Stimulated activated CD8-positive, alpha-beta memory T cell treated with anti-CD3 and anti-CD28 coated beads, Interleukin-15, amount 100 ng/mL, for 1 hour (primary cell): Measurements from ENCODE around the gene FRG2.
"Not testable (repeated sequence)": the region's sequence is repeated elsewhere in the genome, so short reads cannot be mapped to it uniquely, and the experiment has no call there.

ENCODE experiments used
- DNase-seq: peaks from one replicate; pipeline ENCODE4 v3.0.0-alpha.2; 2020; ENCODE audit warnings: low read depth

Gene FRG2

DNA sequence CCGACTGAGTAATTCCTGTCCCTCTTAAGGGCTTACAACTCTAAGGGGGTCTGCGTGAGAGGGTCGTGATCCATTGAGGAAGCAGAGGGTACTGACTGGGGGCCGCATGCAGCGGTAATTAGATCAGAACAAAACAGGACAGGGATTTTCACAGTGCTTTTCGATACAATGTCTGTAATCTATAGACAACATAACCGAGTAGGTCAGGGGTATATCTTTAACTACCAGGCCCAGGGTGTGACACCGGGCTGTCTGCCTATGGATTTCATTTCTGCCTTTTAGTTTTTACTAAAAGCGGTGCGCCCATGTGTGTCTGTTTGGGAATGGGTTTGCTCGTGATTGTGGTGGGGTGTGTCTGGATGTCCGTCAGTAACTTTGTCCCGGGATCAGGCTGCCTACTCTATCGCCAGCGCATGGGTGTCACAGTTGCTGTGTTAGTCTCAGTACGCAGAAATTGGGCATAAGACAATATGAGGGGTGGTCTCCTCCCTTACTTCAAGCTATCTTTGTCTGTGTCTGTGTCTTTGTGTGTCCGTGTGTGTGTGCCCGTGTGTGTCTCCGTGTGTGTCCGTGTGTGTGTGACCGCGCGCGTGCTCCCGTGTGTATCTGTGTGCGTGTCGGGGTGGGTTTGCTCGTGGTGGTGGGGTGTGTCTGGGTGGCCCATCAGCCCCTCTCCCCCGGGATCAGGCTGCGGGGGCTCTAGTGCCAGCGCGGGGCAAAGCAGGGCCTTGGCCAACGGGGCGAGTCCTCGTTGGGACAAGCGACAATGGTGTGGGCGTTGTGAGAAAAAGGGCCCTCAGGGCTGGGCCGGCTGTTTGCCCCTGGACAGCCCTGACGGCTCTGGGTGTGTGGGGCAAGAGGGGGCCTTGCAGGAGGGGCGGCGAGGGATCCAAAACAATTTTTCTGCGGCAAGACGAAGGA is 10.4 kb downstream of the FRG2 start:
- no peak for DNase-seq

DNA sequence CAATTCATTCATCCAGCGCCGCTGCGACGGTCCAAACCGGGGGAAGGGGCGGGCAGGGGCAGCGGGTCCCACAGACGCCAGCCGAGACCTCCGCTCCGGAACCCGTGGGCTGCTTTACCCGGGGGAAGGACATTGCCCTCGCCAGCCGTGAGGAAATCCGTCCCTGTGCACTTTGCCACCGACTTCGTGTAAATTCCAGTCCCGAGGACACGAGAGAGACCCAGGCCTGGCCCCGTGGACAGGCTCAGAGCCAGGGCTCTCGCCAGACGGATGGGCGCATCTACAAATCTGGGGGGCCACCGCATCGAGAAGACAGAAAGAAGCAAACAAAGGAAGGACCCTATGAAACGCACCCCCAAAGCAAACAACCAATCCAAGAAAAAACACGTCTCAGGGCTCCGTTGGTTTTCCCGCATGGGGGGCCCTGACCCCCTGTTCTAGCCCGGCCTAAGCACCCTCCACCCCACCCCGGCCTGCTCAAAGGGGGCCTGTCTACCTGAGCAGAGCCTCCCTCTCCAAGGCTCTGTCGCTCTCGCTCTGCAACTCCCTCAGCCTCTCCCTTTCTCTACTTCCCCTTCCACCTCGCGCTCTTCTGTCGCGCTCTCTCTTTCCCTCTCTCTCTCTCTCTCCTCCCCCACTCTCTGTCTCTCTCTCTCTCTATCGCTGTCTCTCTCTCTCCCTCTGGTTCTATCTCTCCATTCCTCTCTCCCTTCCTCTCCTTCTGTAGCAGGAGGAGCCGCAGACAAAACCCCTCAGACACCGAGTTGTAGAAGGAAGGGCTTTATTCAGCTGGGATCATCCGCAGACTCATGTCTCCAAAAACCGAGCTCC is 11.3 kb downstream of the FRG2 start:
- no peak for DNase-seq

DNA sequence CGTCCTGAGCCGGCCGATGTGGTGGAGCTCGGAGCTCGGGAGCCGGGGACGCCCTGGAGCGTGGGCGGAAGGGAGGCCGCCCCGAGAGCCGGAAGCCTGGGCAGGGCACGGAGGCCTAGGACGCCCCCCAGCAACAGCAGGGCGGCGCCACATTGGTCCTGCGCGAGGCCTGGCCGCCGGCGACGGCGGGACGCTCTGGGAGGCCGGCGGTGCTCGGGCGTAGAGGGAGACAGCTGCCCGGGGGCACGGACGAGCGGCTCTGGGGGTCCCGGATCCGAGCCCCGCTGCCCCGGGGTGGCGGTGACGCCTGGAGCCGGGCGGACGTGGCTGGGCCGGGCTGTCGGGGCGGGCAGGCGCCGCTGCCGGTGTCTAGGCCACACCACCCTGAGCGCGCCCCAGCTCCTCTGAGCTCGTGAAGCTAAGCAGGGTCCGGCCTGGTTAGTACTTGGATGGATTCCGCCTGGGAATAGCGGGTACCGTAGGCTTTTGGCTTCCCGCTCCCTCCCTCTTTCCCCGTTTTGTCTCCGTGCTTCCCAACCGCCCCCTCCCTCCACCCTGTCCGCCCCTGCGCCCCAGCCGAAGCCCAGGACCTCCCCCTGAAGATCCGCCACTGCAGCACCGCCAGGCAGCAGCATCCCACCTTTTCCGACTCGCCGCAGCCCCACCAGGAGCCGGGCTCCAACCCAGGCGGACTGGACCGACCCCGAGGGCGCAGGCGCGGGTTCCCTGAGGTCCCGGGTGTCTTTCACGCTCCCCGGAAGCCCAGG is 12.1 kb downstream of the FRG2 start:
- no peak for DNase-seq

DNA sequence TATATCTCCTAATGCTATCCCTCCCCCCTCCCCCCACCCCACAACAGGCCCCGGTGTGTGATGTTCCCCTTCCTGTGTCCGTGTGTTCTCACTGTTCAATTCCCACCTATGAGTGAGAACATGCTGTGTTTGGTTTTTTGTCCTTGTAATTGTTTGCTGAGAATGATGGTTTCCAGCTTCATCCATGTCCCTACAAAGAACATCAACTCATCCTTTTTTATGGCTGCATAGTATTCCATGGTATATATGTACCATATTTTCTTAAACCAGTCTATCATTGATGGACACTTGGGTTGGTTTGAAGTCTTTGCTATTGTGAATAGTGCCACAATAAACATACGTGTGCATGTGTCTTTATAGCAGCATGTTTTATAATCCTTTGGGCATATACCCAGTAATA is 37.1 kb downstream of the FRG2 start:
- DNase-seq, result not testable (repeated sequence)

DNA sequence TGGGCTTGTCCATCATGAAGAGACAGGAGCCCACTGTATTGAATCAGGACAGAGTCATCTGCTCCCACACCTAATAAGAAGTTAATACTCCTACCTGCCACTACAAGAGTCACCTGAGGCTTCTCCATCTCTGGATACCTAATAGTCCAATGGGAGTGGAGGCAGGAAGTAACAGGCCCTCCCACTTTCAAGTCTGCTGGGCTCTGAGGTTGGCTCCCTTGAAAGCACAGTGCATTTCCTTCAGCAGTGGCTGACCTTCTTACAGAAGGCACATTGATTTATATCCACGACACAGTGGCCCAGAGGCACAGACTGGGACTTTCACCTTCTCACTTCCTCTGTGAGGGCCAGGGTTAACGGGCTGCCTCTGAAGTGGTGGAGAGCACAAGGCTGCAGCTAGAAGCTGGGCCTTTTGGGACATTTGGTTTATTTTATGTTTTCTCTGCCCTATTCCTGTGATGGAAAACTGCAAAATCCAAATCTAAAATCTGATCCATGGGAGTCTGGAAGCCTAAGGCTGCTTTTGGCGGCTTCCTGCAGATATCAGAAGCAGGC is 38.1 kb downstream of the FRG2 start:
- DNase-seq, result no peak

DNA sequence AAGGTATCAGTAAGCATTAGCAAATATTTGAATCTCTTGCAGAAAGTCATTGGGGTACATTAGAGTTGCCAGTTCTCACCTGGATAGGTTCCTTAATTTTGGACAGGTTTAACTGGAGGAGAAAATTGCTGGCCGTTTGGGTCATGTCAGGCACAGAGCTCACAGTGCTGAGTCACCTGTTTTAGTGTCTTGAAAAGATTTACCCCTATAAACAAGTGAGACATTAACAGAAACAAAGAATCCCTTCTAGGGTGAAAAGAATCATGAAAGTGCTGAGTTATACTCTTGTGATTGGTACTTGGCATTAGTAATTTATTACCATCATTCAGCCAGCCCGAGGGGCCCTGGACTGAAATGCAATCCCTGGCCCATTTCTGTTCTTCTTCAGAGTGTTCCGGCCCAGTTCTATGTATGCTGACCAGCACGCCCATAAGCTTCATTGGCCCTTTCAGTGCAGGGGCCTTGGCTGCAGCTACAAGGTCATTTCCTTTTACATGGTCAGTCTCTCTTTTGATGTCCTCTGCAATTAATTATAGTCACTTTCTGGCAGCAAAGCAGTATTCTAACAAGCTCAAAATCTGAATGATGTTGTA is 41.3 kb downstream of the FRG2 start:
- DNase-seq, result not testable (repeated sequence)

DNA sequence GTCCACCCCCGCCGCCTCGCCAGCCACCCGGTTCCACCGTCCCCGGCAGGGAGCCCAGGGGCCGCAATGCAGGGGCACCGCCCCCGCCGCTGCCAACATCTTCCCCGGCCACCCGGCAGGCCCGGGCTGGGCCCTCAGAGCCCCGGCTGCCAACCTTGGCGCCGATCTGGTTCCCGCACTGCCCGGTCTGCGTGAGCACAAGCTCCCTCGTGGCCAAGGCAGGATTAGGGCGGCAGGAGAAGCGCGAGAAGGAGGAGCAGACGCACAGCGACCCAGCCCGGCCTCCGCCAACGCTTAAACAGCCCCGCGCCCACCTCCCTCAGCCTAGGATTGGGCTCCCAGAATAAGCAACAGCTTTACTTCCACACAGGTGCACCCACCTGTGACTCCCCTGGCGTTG is 42.4 kb downstream of the FRG2 start:
- DNase-seq, result not testable (repeated sequence)

DNA sequence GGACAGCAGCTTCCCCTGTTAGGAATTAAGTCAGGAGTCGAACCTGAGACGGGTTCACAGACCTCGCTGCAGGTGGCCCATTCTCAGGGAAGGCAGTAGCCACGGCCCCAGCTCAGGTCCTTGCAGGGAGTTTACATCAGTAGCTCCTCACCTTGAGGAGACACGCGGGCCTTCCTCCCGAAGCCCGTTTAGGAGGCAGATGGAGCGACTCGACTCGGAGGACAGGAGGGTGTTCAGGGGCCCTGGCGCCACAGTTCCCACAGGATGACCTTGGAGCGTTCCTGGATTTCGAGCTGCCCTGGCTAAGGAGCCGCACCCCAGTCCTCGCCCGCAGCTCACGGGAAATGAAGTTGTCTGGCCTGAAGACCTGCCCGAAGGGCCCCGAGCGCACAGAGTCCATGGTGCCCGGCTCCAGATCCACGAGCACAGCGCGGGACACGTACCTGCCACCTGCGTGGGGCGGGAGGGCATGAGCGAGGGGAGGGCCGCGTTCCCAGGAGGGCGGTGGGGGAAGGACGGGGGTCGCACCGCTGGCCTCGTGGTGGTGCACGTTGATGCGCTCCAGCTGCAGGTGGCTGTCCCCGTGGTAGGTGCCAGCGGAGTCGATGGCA is 43.0 kb downstream of the FRG2 start:
- not testable (repeated sequence) for DNase-seq

DNA sequence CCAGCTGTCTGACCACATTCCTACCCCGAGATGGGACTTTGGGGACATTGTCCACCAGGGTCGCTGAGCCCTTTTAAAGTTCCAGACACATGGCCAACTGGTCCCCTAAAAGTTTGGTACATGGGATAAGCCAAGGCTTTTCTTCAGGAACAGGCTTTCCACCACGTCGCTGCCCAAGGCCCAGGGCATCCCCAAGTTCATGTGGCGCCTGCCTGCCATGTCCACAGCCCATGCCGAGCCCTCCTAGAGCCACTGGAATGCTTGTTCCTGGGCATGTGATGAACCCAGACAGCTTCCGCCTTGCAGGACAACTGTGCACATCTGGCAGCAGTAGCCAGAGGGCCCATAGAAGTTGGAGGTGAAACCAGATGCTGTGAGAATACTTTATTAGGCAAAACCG is 45.1 kb downstream of the FRG2 start:
- no peak for DNase-seq

DNA sequence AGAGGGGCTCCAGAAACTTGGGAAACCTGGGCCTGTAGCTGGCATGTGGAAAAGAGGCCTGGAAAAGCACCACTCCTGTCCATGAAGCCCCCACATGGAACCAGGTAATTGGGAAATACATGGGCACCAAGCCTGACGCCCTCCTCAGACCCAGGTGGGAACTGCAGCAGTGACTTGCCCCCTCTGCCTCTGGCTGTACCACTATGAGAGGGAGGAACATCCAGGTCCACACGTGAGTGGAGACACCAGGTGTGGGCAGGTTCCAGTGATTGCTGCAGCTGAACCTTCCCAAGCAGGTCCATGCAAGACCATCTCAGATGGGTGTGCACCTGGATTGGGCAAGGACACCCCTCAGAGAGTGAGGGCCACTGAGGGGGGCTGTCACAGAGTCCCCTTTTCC is 46.8 kb downstream of the FRG2 start:
- DNase-seq, result not testable (repeated sequence)

DNA sequence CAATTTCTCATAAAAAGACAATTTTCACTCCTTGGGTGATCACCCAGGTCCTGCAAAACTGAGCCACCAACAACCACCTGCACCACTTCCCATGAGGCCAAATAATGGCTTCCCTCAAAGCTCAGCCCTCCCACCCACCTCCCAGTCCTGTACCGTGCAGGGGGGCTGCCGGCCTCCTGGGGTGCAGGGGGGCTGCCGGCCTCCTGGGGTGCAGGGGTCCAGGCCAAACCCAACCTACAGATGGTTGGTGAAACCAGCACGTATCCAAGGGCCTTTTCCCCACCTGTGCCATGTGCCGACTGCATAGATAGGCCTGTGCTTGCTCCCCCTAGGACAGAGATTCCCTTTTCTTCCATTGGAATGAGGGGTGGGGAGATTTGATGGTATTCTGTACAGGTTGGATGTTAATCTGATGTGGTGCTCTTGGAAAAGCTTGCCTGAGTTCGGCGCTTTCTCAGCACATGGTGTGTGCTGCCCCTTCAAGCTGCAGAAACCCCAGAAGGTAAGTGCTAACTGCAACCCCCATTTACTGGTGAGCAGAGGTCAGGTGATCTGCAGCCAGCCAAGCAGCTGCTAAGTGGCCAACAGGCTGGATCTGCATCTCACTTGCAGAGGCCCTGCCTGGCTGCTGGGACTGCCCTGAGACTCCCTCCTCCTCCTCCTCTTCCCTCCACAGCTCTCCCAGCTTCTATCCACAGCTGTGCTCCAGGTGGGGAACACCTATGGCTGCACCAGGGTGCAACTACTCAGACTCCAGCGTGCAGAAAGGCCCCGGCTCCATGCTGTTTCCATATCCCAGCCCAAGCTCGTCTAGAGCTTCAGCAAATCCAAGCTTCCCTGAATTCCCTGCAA is 47.6 kb downstream of the FRG2 start:
- DNase-seq, result no peak
